ENCODE results near the gene KSR2.
"Not testable (repeated sequence)": the region's sequence is repeated elsewhere in the genome, so short reads cannot be mapped to it uniquely, and the experiment has no call there.

KSR2 gene

GRCh38 chr12:117809509-117809908 is 159.3 kb downstream of the KSR2 start:
- DNase-seq, result no peak

GRCh38 chr12:117807946-117808345 is 160.8 kb downstream of the KSR2 start:
- DNase-seq, result no peak

GRCh38 chr12:117807355-117807754 is 161.4 kb downstream of the KSR2 start:
- no peak for DNase-seq

GRCh38 chr12:117805865-117806264 is 162.9 kb downstream of the KSR2 start:
- peak; percentile 3 for DNase-seq

- no peak for DNase-seq
Observed at GRCh38 chr12:117803001-117803400, 165.8 kb downstream of the KSR2 start.

GRCh38 chr12:117800711-117801110 is 168.1 kb downstream of the KSR2 start:
- DNase-seq, result not testable (repeated sequence)

- no peak for DNase-seq
Observed at GRCh38 chr12:117797202-117797601, 171.6 kb downstream of the KSR2 start.

GRCh38 chr12:117792877-117793424 is 175.8 kb downstream of the KSR2 start:
- DNase-seq, result no peak

GRCh38 chr12:117792471-117792870 is 176.3 kb downstream of the KSR2 start:
- DNase-seq, result no peak

- DNase-seq, result no peak
Observed at GRCh38 chr12:117790948-117791347, 177.8 kb downstream of the KSR2 start.

GRCh38 chr12:117790198-117790597 is 178.6 kb downstream of the KSR2 start:
- DNase-seq, result no peak

GRCh38 chr12:117789195-117789912 is 179.4 kb downstream of the KSR2 start:
- DNase-seq, result no peak

GRCh38 chr12:117778656-117779055 is 190.1 kb downstream of the KSR2 start:
- no peak for DNase-seq

GRCh38 chr12:117774941-117775775 is 193.6 kb downstream of the KSR2 start:
- DNase-seq, result peak; percentile 32

- DNase-seq, result no peak
Observed at GRCh38 chr12:117768860-117769259, 199.9 kb downstream of the KSR2 start.

- no peak for DNase-seq
Observed at GRCh38 chr12:117766008-117766407, 202.8 kb downstream of the KSR2 start.

- no peak for DNase-seq
Observed at GRCh38 chr12:117762143-117762542, 206.6 kb downstream of the KSR2 start.

GRCh38 chr12:117761528-117762100 is 207.2 kb downstream of the KSR2 start:
- DNase-seq, result no peak

- DNase-seq, result no peak
Observed at GRCh38 chr12:117760990-117761389, 207.8 kb downstream of the KSR2 start.

GRCh38 chr12:117750657-117751056 is 218.1 kb downstream of the KSR2 start:
- no peak for DNase-seq

GRCh38 chr12:117749431-117749830 is 219.4 kb downstream of the KSR2 start:
- DNase-seq, result no peak

- not testable (repeated sequence) for DNase-seq
Observed at GRCh38 chr12:117746358-117746757, 222.4 kb downstream of the KSR2 start.

GRCh38 chr12:117744418-117744817 is 224.4 kb downstream of the KSR2 start:
- DNase-seq, result no peak

- no peak for DNase-seq
Observed at GRCh38 chr12:117743761-117744160, 225.0 kb downstream of the KSR2 start.

All from fibroblast of upper back skin (primary cell).